Stimulated activated CD8-positive, alpha-beta memory T cell treated with anti-CD3 and anti-CD28 coated beads, Interleukin-4, amount 100 ng/mL, for 24 hours (primary cell): Measurements from ENCODE around the gene PRLR.

ENCODE experiments used
- DNase-seq: peaks from one replicate; pipeline ENCODE4 v3.0.0-alpha.2; 2020; ENCODE audit warnings: low read depth

Gene PRLR

DNA sequence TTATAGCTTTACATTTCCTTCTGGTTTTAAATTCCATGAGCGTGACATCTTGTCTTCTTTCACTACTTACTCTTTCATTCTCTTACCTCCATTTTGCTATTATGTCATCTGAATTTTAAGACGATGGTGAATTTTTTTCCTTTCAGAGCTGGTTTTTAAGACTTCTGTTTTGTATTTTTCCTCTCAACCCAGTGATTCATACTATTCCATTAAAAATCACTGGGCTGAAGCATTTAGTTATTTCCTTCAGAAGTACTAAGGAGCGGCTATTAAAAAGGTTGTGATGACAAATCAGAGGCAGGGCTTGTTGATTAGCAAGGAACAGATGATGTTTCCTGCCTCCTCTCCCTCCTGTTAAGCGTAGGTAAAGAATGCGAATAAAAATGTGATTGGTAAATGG is 199.0 kb downstream of the PRLR start:
- DNase-seq: no peak

DNA sequence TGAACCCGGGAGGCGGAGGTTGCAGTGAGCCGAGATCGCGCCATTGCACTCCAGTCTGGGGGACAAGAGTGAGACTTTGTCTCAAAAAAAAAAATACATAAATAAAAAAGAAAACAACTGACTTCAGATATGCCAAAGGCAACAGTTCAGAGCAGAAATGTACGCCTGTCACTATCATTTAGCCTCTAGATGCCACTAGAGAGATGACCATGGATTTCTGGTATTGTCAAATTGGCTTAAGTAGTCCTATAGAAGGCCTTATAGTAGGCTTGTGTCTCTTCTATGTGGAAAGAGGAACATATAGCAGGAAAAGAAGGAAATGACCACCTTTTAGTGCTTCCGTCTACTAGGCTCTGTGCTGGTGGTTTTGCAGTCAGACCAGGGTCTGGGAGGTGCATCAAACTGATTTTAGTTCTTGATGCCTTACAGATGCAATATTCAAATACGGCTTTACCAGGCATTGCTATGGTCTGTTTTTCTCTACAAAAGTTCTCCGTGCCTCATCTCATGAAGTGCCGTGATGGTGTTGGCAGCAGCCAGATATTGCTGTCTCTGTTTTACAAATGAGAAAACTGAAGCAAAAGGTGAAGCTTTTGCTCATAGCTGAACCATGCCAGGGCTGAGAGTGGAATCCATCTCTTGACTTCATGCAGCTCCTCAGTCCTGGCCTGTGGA is 199.7 kb downstream of the PRLR start:
- DNase-seq: no peak

DNA sequence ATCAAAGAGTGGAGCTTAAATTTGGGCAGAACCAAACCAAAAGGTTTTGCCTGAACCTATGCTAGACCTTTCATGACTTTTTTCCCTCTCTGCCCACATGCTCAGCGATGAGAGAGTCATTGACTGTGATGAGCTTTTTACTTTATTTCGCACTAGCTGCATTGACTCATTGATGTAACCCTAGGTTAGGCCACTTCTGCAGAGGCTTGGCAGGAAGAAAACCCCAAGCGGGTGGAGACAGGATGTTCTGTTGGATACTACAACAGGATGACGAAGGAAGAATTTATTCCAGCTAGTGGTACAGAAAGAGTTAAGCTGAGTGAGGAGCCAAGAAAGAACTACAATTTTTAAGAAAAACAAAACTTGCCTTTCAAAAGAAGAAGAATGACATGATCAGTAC is 201.0 kb downstream of the PRLR start:
- no peak for DNase-seq

DNA sequence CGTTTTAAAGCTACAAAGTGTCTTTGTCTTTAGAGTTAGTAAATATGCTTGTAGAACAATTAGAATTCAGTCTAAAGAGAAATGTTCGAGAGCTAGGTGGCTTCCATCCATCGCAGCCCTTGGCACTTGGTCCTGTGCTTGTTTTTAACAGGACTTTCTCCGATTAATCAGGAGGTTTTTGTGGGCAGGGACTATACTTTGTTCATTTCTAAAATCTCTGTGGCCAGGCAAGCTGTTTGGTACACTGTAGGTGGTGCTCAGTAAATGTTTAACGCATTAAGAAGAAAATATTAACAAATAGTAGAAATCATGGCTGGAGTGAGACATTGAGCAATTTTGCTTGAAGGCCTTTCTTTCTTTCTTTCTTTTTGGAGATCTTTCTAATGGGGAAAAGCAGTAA is 203.3 kb downstream of the PRLR start:
- DNase-seq: no peak

DNA sequence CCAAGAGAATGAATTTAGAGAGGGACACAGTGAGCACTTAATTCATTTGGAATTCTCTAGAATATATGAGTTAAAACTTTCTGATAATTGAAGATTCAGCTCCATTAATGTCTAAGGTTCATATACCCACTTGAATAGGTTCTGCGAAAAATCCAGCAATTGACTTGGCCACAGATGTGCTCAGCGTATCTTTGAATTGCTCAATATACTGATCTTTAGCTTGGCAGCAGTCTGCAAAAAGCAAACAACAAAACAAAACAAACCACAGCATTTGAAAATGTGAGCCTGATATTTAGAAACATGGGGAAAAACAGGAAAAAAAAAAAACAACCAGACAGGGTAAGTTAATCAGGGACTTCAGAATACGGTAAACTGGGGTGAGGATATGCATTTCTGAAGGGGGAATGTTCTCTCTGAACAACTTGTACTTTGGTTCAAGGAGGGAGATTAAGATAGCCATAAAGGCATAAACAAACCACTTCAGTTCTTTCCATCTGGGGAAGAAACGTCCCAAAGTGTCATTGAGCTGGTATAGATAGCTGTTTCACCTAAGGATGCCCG is 203.9 kb downstream of the PRLR start:
- no peak for DNase-seq

DNA sequence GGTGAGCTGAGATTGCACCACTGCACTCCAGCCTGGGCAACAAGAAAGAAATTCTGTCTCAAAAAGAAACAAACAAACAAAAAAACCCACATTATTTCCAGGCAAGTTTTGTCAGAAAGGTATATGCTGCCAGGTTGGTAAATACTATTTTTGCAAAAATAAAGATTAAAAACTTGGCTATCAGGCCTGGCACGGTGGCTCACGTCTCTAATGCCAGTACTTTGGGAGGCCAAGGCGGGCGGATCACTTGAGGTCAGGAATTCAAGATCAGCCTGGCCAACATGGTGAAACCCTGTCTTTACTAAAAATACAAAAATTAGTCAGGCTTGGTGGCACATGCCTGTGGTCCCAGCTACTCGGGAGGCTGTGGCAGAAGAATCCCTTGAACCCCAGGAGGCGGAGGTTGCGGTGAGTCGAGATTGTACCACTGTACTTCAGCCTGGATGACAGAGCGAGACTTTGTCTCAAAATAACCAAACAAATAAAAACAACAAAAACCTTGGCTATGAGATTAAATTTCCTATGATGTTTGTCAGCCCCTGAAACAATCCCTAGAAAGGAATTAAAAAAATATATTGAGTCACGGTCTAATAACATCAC is 205.3 kb downstream of the PRLR start:
- DNase-seq: no peak

DNA sequence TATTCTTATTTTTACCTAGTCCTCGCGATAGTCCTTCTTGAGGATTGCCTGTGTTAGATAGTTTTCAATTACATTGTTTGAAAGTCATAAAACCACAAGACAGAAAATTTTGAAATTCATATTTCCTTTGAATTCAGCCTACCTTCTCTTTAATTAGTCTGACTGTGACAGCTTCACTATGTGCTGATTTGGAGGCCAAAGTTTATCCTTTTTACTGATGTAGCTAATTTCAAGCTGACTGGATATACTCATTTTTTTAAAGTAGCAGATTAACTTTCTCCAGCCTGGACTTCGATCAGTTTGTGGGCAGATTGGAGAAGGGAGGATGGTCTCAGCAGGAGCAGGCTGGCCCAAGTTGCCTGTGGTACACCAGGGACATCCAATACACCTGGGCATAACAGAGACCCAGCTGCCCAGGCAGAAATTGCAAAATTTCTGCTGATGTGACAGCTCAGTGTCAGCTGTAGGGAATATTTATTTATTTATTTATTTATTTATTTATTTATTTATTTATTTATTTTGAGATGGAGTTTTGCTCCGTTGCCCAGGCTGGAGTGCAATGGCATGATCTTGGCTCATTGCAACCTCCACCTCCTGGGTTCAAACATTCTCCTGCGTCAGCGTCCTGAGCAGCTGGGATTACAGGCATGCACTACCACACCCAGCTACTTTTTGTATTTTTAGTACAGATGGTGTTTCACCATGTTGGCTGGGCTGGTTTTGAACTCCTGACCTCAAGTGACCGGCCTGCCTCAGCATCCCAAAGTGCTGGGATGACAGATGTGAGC is 206.7 kb downstream of the PRLR start:
- DNase-seq: no peak

DNA sequence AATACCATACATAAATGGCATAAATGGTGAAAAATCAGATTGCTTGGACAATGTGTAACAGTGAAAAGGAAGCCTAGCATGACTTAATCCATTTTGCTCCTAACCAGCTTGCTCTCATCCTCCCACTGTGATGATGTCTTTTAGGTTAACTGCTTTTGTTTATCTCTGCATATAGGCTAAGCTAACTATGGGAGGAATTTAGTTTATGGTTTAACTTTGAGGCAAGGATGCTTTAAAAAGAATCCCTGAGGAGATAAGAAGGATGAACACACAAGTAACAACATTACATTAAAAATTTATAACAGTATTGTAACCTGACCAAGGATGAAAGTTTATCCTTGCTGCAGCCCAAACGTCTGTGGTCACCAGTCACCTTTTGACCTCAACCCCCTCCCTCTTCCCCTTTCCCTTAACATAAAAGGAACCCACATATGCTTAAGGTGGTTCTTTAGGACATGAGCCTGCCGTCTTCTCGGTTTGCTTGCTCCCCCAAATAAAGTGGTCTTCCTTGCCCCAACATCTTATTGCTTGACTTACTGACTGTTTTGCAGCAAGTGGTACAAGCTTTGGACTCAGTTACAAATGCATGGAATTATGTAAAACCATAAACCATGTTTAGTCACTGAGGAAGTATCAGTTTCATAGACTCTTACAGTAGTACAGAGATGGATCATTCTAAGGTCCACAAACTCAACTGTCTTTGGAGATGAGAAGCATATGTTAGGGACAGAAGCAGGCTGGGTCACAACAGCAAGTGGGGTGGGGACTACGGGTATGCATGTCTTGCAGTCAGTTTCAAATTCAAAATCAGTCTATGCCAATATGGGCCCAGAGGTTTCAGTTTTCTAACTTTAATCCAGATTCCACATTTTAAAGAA is 213.9 kb downstream of the PRLR start:
- no peak for DNase-seq

DNA sequence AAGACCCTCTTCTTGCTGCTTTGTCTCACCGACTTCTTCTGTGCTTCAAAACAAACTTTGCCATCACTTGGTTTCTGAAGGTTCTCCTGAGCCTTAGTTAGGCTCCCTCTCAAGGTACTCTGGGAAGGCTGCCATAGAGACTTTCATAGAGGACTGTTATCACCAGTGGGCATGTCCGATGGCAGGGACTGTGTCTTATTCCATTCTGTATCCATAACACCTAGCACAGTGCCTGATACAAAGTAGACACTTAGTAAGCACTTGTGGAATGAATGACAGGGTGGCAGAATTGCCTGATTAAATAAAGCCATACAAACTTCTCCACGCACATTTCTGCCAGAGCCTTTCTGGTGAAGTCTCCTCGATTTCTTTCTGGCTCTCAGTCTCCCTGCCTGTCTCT is 215.2 kb downstream of the PRLR start:
- DNase-seq: no peak

DNA sequence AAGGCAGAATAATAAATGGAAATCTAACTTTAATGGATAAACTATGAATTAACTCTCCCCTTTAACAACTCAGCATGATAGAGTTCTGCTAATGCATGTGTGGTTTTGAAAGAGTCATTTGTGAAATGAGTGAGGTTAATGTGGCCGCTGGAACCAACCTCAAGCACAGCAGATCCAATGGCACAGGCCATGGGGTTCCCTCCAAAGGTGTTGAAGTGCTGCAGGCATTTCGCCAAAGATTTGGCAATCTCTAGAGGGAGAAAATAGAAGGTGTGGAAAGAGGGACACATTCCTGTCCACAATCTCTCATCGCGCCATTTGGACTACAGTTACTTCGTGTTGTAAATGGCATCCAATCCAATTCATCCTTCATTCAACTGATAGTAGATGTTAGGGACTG is 217.5 kb downstream of the PRLR start:
- DNase-seq: no peak

DNA sequence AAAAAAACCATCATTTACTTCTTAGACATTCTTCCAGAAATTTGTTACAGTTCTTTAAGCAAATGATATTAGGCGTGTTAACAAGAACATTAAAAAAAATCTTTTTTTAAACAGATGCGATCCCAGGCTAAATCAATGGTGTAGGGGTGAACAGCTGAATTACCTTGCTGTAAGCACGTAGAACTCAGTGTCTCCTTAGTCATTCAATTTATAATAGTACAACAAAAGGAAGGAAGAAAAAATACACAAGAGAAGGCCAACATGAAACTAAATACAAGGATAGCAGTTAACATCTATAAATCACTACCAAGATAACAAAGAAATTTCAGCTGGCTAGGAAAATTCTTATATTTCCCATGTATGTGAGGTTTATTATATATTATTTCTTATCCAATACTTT is 217.9 kb downstream of the PRLR start:
- DNase-seq: no peak

DNA sequence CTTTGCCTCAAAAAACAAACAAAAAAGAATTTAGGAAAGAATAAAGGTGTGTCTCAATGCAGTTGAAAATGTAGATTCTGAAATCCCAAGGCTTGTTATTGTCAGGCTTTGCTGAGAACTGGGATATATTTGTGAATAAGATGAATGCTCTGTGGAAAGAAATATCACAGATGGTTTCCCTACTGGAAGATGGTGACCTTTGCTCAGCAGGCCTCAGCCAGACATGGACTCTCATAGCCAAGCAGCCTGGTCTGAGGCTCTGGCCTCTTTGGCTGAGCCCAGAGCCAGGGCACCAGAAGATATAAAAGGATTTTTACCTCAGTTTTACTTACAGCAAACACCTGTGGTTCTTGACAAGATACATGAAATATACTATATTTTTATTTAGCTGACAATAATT is 219.6 kb downstream of the PRLR start:
- no peak for DNase-seq

DNA sequence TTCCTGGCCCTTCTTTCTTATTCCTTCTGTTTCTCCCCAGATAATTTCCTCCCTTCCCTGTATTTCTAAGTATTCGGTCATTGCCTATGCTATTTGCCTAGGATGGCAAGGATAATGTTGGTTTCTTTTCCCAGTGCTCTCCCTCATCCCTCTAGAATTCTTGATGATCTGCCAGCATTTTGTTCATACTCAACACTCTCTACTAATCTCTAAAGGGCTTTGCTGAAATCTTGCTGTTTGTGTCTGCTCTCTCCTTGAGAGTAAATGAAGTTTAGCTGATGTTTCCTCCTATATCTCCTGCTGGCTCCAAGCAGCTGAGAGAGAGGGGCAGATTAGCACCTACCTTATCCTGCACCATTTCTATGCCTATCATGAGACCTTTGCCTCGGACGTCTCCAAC is 220.6 kb downstream of the PRLR start:
- DNase-seq: no peak

DNA sequence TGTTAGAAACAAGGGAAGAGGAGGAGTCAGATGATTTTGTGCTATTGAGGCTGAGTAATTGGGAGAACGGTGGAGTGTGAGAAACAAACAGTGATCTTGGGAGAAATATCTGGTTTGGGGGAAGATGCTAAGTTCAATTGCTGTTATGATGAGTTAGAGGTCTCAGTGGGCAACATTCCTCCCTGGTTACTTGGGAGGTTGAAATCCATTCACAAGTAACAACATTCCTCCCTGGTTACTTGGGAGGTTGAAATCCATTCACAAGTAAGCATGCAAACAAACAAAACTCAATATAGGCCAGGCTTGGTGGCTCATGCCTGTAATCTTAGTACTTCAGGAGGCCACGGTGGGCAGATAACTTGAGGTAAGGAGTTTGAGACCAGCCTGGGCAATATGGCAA is 221.3 kb downstream of the PRLR start:
- DNase-seq: no peak

DNA sequence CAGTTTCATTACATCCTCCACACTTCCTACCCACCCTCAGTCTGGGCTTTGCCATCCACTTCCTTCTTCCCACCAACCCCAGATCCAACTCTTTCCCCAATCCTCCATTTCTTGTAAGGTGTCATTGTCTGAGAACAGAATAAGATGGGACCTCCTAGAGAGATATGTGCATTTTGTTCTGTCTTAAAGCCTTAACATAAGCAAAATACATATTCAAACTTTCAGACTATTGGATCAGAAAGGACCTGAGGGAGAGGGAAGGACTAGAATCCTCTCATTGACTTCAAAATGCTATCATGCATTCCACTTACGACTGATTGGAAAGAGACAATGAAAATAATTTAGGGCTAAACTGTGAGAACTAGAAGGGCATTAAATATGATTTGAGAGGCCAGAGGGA is 225.5 kb downstream of the PRLR start:
- no peak for DNase-seq

DNA sequence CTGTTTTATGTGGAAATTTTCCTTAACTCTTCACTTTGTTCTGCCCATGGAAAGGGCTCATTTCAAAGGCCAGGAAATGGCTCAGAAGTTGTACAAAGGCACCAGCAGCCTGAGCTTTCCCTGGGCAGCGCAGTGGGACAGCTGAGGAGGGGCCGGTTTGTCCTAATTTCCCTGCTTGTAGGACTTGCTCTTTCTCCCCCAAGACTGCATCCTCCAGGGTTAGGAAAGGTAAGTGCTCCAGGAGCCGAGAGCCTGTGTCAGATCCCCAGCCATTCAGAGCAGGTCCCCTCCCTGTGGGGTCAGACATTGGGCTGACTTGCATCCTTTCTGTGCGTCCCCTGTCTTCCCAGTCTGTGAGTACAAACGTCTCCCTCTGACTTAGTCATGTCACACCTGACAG is 226.1 kb downstream of the PRLR start:
- DNase-seq: no peak

DNA sequence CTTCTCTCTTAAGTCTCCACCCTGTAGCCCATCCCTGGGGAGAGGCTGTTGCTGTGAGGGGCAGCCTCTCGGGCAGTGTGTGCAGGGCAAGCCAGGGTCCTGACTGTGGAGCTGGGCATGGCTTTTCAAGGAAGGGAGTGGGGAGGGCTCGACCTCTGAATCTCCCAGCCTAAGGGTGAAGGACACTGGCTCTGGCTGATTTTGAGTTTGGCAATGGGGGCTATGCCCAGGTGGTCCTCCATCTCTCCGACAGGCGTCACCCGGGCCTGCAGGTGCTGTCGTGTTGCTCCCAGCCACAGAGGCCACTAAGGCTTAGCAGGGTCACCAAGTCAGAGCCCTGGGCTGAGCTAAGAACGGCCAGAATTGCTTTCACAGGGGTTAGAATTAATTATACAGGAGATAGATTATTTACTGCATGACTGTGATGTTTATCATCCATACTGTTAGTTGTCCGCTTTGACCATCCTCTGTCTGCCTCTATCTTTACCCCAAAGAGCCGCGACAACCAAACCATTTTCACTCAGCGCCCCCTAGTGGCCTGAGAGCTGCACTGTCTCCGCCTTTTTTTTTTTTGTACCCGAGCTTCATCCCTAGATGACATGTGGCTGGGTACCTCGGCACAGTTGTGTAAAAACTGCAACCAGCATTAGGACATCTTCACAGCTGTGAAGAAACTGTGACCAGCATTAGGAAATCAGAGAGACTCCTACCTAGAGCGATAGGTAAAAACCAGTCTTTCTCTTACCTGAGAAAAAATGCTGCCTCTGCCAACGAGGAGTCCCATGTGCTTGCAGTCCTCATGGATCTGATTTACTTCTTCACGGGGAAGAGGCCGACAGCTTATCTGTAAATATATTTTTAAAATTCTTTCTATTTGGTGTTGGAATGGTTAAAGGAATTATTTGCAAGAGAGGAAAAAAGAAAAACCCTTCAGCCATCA is 227.0 kb downstream of the PRLR start:
- peak; percentile 19 for DNase-seq

DNA sequence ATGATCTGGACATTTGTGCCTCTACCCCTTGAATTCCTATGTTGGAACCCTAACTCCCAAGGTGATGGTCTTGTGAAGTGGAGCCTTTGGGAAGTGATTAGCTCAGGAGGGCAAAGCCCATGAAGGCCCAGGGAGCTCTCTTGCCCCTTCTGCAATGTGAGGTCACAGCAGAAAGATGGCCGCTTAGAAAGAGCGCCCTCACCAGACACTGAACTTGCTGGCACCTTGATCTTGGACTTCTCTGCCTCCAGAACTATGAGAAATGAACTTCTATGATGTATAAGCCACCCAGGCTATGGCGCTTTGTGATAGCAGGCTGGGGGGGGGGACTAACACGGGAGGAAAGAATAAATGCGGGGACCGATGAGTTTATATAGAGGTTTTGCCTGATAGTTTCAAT is 227.8 kb downstream of the PRLR start:
- DNase-seq: no peak

DNA sequence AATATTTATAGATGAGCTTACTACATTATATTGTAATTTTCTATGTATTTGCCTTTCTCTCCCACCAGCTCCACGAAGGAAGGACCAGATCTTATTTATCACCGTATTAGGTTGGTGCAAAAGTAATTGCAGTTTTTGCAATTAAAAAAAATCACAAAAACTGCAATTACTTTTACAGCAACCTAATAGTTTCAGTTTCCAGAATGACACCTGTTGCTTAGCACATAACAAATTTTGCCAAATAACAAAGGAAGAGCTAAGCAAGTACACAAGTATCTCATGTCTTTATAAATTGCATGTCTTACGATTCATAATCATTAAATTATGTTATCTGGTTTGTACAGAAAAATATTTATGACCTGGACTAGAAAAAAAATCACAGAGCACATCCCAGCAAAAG is 228.4 kb downstream of the PRLR start:
- DNase-seq: no peak
